Gastroesophageal sphincter (tissue), 4 donors: ENCODE measurements around the gene GTF2IRD1. TPM values are rescaled to one million over a fixed set of nuclear protein-coding genes. Genes with fewer than 3 reads are reported as not detected.
A peak's percentile ranks its signal among the peaks of the same experiment; 100 is the strongest.

Experiments used
- ATAC-seq: fragments of 150-250 bp; one replicate; pipeline ENCODE4 v1.9.1; 2016; ENCODE audit warnings: mild to moderate bottlenecking, moderate library complexity
- H3K27ac ChIP-seq, 4 donors: fragments of 200-600 bp; sonication (generic) in 3 of 4; 1 replicate in 3 of 4; 2 replicates in 1 of 4; pipeline ENCODE4 v1.5.1; 2016 to 2019
- H3K27me3 ChIP-seq: fragments of 200-600 bp; sonication (generic); one replicate; pipeline ENCODE4 v1.5.1; 2019
- H3K36me3 ChIP-seq, 2 donors: fragments of 200-600 bp; sonication (generic); one replicate each; pipeline ENCODE4 v1.5.1; 2019; ENCODE audit warnings: control low read depth in 1 of 2
- H3K4me1 ChIP-seq, 3 donors: fragments of 200-600 bp; sonication (generic); 1 replicate in 2 of 3; 2 replicates in 1 of 3; pipeline ENCODE4 v1.5.1; 2016 to 2019; ENCODE audit warnings: control low read depth in 2 of 3
- H3K4me3 ChIP-seq, 2 donors: fragments of 200-600 bp; sonication (generic); one replicate each; pipeline ENCODE4 v1.5.1; 2019; ENCODE audit warnings: mild to moderate bottlenecking in 1 of 2, moderate library complexity in 1 of 2
- H3K9me3 ChIP-seq, 3 donors: fragments of 200-600 bp; sonication (generic); one replicate each; pipeline ENCODE4 v1.5.1; 2017 to 2019; ENCODE audit warnings: control low read depth in 2 of 3
- CTCF ChIP-seq, 4 experiments: fragments of 200-600 bp in 2 of 4; fragments of 450-650 bp in 2 of 4; sonication (generic) in 1 of 4; IDR thresholded peaks; one replicate each; pipeline ENCODE4 v1.5.1; 2017 to 2019; ENCODE audit warnings: antibody characterized with exemption in 4 of 4, mild to moderate bottlenecking in 2 of 4, moderate library complexity in 2 of 4
- EP300 ChIP-seq: sonication (generic); formaldehyde crosslinking; IDR thresholded peaks from one replicate; pipeline ENCODE4 v1.6.1; 2017; ENCODE audit warnings: antibody characterized with exemption, mild to moderate bottlenecking
- POLR2A ChIP-seq, 2 donors: fragments of 450-650 bp; IDR thresholded peaks; one replicate each; pipeline ENCODE4 v1.6.1; 2017; ENCODE audit warnings: antibody characterized with exemption in 2 of 2, mild to moderate bottlenecking in 2 of 2, moderate library complexity in 1 of 2
- POLR2AphosphoS5 ChIP-seq: sonication (generic); formaldehyde crosslinking; IDR thresholded peaks from one replicate; pipeline ENCODE4 v1.6.1; 2017; ENCODE audit warnings: antibody characterized with exemption
- WGBS, 2 donors: methylation state at CpG; one replicate each; pipeline ENCODE4 v1.1.5; 2018; ENCODE audit warnings: low coverage in 1 of 2; 5-methylcytosine and 5-hydroxymethylcytosine counted together
- total RNA-seq, 4 donors: library from RNA; depleted of rRNA; stranded (reverse); fragments of >200 nt; gene quantifications; one replicate each; pipeline ENCODE4 v1.1.0, GENCODE V29; 2016

GTF2IRD1 gene
- total RNA-seq, 4 donors from 2014 or later, result 21.5 to 49.0 (median 28.2) TPM

- Histone ChIP-seq H3K27me3 (no peaks in the 10 kb centered on the region), H3K27ac (no peak overlapping the region), H3K4me3 (no peak overlapping the region), H3K9me3 (peaks cover 0 to 13% (median 0%) of the 10 kb centered on the region in 3 donors), H3K4me1 (no peaks in the 10 kb centered on the region), H3K36me3 (no peaks in the 10 kb centered on the region)
- no peak for ATAC-seq
- TF ChIP-seq POLR2A (IDR thresholded peaks at IDR 0.05) (no peak), EP300 (no peak), CTCF (IDR thresholded peaks at IDR 0.05) (no peak), POLR2AphosphoS5 (no peak)
- 73% methylated on average over 6 of the region's 10 CpGs; no CpG with 5 or more reads in 1 of the 2 donors for WGBS, 2 donors
Measured at GRCh38 chr7:74441801-74442200, 11.9 kb upstream of the GTF2IRD1 start.

- TF ChIP-seq POLR2AphosphoS5 (no peak), POLR2A (IDR thresholded peaks at IDR 0.05) (no peak), EP300 (no peak), CTCF (IDR thresholded peaks at IDR 0.05) (no peak)
- H3K9me3 ChIP-seq, result peaks cover 0 to 2% (median 0%) of the 10 kb centered on the region in 3 donors
- no peak overlapping the region for H3K4me3 ChIP-seq
- H3K4me1 ChIP-seq, result no peaks in the 10 kb centered on the region
- H3K27ac ChIP-seq, result no peak overlapping the region
- 56 to 66% methylated on average over 11 to 12 of the region's 21 CpGs for WGBS, 2 donors
- no peak for ATAC-seq
- H3K27me3 ChIP-seq, result no peaks in the 10 kb centered on the region
- H3K36me3 ChIP-seq, result no peaks in the 10 kb centered on the region
Measured at GRCh38 chr7:74443543-74444247, 10.0 kb upstream of the GTF2IRD1 start.

GRCh38 chr7:74449144-74449543, 4.6 kb upstream of the GTF2IRD1 start:
- Histone ChIP-seq H3K4me1 (peaks cover 0 to 18% (median 3%) of the 10 kb centered on the region in 3 donors), H3K36me3 (no peaks in the 10 kb centered on the region), H3K27me3 (no peaks in the 10 kb centered on the region), H3K4me3 (no peak overlapping the region), H3K27ac (no peak overlapping the region), H3K9me3 (no peaks in the 10 kb centered on the region)
- WGBS, 2 donors, result 83 to 89% methylated on average over 3 to 4 of the region's 4 CpGs
- ATAC-seq, result no peak
- no peak for TF ChIP-seq POLR2A (IDR thresholded peaks at IDR 0.05)
- TF ChIP-seq EP300, result no peak
- no peak for TF ChIP-seq POLR2AphosphoS5

GRCh38 chr7:74449809-74450397, 3.8 kb upstream of the GTF2IRD1 start:
- Histone ChIP-seq H3K27ac (no peak overlapping the region), H3K4me1 (peaks cover 0 to 25% (median 3%) of the 10 kb centered on the region in 3 donors), H3K36me3 (no peaks in the 10 kb centered on the region), H3K9me3 (no peaks in the 10 kb centered on the region), H3K27me3 (no peaks in the 10 kb centered on the region), H3K4me3 (no peak overlapping the region)
- TF ChIP-seq POLR2A (IDR thresholded peaks at IDR 0.05) (no peak), EP300 (no peak), CTCF (IDR thresholded peaks at IDR 0.05) (peak in 3 of 4 experiments; percentile 80 to 91 (median 80))
- 0 to 68% methylated on average over 1 to 15 of the region's 15 CpGs for WGBS, 2 donors
- ATAC-seq, result no peak

- Histone ChIP-seq H3K4me1 (peaks cover 0 to 48% (median 6%) of the 10 kb centered on the region in 3 donors), H3K27me3 (no peaks in the 10 kb centered on the region), H3K9me3 (no peaks in the 10 kb centered on the region), H3K27ac (peak overlapping the region; percentile 89 to 97 (median 94)), H3K4me3 (peak overlapping the region in 1 of 2 donors; percentile 86), H3K36me3 (no peaks in the 10 kb centered on the region)
- WGBS, 2 donors, result 11% methylated on average over 3 of the region's 15 CpGs; no CpG with 5 or more reads in 1 of the 2 donors
- TF ChIP-seq POLR2AphosphoS5, result peak; percentile 52
- TF ChIP-seq EP300, result no peak
- ATAC-seq, result peak; percentile 17
Measured at GRCh38 chr7:74452748-74453321, 871 bp upstream of the GTF2IRD1 start.
